GM18861 (cell line): ENCODE measurements around the gene NEK10.
"Not testable (repeated sequence)": the region's sequence is repeated elsewhere in the genome, so short reads cannot be mapped to it uniquely, and the experiment has no call there.

Source experiments
- ATAC-seq: cut with Tn5 transposase; IDR thresholded peaks from one replicate; pipeline ENCODE4 v1.9.1; 2021; ENCODE audit not compliant: unreplicated experiment

The NEK10 gene

GRCh38 chr3:27368831-27369607, at the start of gene NEK10:
TSS of gene NEK10 (minus strand) at chr3:27369383. CDS start at chr3:27352882, 16,501 bp downstream.
- ATAC-seq, result peak; percentile 100

- ATAC-seq, result no peak
Observed at GRCh38 chr3:27415202-27415601, 46.0 kb upstream of the NEK10 start.

DNA sequence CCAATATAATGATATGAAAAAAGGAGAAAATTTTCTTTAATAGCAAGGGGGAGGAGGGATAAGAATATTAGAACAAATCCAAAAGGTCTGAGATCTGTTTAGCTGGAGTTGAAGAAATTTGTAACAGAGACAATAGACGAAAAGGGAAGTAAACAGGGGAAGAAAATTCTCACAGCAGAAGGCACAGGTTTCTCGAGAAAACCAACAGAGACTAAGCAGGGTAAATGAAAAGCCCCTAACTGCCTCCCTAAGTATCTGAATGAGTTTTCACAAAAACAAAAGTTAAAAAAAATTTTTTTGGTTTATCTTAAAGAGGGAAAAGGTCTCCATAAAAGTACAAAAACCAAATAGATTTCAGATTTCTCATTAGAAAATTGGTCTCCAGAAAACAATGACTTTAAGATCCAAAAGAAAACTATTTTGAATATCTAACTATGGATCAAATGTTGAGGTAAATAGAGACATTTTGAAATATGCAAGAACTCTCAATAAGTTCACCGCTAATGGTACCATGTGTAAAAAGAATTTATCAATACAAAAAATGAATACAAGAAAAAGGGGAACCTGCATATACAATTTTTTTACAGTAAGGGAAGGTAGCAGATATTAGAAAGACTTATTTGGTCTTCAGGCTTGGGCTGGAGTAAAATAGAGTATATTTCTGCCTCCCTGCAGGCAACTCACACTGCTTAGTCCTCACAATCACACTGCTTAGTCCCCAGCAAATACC, 23.9 kb upstream of the NEK10 start:
- ATAC-seq, result peak; percentile 69

GRCh38 chr3:27392414-27392813, 23.2 kb upstream of the NEK10 start:
- ATAC-seq, result not testable (repeated sequence)

DNA sequence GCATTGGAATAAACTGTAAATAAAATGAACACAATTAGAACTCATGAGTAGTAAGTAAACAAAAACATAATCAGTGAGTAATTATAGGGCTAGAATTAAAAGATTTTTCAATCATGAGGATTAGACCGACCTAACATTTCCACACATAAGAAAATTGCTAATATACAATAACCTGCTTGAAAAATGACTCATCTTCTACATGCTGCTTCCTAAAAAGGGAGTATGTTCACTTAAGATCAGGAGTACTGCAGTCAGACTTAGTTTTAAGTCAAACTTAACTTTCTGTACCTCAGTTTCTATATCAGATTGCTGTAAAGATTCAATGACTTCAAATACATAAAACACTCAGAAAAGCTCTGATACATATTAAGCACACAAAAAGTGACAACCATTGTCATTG, 22.6 kb upstream of the NEK10 start:
- no peak for ATAC-seq

DNA sequence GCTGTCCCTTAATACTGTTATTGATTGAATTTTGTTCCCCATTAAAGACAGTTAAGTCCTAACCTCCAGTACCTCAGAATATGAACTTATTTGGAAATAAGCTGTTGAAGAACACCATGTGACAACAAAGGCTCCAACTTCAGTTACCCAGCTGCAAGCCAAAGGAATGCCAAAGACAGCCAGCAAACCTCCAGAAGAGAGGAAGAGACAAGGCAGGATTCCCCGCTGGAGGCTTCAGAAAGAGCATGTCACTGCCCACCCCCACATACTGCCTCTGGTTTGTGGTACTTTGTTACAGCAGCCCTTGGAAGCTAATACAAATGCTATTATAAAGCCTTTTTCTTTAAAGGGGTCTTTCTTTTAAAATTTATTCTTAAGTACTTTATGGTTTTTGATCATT, 18.4 kb upstream of the NEK10 start:
- no peak for ATAC-seq

GRCh38 chr3:27385504-27385903, 16.3 kb upstream of the NEK10 start:
- ATAC-seq, result no peak

DNA sequence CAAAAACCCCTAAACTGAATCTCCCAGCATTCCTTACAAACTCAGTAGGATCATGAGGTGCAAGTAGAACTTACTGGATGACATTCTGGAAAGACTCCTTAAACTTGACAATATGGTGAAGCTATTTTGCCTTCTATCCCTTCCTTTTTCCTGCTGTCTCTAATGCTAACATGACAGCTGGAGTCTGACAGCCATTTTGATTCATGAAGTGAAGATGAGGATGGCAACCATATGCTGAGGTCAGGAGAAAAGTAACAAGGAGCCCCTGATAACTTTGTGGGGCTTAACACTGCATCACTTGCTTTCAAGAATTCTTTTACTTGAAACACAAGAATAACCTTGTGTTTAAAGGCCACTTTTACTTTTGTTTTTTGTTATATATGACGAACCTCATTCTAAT, 15.0 kb upstream of the NEK10 start:
- no peak for ATAC-seq

DNA sequence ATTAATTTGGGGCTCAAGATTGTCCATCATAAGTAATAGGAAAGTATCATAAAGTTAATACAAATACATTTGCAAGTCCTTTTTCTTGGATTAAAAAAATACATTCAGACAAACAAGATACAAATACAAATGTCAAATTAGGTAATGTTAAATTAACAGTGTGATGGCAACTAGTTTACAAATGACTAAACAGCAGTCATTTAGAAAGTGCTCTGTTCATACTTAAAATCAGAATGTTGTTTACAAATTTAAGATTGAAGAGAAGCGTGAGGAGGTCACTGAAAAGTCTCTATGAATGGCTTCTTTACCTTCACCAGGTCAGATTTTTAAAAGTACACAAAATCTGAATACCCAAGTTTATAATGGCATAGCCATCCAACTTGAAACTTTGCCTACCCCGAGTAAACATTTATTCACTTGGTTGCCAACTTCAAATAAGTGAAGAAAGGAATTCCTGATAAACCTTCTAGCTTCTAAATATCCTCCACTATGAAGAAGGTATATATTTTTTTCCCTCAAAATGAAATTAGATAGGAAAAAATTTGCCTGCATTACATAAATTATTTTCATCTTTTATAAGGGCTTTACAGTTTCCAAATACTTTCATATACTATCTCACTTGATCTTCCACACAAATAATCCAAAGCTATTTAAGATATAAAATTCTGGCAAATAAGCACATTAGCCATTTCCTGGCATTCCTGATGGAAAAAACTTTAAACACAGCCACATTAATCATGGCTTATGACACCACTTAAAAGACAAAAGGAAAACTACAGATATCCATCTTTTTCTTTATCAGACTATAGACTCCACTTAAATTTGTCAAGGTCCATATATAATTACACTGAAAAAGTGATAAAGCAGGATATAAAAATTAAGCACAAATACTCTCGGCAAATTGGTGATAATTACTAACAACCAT, 11.5 kb upstream of the NEK10 start:
- ATAC-seq, result peak; percentile 54

- no peak for ATAC-seq
Observed at GRCh38 chr3:27378331-27378730, 9.1 kb upstream of the NEK10 start.

DNA sequence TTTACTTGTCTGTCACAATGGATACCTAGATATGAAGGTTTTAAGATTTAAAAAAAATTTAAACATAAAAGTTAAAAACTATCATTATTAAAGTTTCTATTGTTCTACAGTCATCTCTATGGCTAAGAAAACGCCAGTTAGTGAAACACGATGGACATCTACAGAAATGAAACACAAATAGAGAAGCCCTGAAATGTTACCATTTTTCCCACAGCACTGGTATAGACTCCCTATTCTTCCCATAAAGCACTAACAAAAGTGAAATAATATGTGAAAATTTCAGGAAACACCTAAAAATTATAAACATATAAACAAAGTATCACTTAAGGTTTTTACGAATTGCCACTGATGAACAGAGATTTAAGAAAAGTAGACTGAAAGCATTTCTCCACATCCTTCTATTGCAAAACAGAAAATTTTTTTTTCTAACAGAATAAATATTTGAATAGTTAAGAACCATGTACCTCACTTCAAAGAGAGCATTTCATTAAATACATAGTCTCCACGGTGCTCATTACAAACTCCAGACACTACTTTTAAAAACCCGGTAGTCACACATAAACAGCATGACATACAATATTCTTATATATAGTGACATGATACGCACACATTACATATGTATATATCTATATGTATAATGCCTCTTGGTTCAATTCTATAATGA, 7.1 kb upstream of the NEK10 start:
- ATAC-seq, result no peak

- no peak for ATAC-seq
Observed at GRCh38 chr3:27366062-27366591, 3.1 kb downstream of the NEK10 start.

DNA sequence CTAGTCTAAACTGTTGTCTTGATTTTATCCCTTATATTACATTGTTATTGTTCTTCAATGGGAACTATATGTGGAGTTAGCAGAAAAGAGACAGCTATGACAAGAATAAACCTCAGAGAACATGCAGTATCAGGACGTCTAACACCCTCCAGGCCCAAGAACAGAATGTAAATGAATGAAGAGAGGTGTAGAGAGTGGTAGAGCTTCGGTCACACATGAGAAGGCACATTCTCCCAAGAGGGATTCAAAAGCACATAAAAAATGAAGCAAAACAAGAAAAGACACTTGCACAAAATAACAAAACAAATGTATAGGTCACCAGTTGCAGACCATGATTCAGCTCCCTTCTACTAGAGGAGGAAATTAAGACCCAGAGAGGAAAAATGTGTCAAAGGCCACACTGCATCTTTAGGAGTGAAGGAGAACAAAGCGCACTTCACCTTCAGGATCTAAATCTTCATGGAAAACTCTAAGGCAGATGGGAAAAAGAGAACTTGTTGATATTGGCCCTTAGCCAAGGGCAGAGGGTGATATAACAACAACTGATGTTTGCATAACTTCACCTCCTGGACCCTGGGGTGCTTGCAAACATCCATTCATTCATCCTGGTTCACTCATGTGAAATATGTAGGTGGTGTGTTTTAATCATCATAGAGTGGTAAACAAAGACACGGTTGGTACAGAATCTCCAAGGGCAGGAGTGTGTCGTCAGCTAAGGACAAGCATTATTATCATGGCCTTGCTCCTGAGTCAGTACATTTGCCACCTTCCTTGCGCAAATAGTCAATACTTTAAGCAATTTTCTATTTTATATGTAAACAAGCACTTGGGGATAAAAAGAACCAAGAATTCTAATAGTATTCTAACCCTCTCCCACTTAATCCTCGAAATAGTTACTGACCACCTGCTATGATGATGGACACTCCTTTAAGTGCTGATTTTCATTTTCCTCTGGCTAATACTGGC, 8.8 kb downstream of the NEK10 start:
- ATAC-seq, result peak; percentile 55

DNA sequence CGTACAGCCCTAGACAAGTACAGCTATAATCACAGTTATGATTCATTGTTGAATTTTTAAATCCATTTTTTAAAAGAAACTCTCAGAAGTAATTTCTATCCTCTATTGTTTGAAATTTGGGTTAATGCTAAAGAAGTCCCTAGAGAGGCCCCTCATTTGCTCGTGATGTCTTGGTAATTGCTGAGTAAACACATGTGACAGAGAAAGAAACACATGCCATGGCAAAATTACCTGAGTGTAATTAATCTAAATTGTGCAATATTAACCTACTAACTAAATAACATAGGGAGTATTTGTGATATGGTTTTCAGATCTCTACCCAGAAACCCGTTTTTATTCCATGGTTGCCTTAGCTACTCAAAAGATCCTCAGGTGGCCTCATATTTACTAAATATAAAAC, 10.8 kb downstream of the NEK10 start:
- ATAC-seq, result no peak

- ATAC-seq, result peak; percentile 67
Observed at GRCh38 chr3:27357665-27358258, 11.4 kb downstream of the NEK10 start.

DNA sequence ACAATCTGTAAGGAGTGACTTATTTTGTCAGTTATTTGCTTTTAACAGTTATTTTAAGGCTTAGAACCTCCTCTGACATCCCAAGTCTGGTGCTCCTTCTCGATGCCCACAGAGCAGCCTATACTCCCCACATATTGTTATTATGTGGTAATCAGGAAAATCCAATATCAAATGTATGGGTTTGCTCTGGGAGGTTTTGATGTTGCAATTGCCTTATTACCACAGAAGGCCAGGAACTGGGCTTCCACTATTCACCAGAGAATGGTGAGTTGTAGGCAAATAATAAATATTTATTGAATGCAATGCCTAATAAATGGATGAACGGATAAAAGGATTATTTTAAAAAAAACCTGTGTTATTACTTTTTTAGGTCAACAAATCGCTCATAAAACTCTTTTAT, 12.2 kb downstream of the NEK10 start:
- ATAC-seq, result no peak

- ATAC-seq, result no peak
Observed at GRCh38 chr3:27354588-27355203, 14.5 kb downstream of the NEK10 start.

DNA sequence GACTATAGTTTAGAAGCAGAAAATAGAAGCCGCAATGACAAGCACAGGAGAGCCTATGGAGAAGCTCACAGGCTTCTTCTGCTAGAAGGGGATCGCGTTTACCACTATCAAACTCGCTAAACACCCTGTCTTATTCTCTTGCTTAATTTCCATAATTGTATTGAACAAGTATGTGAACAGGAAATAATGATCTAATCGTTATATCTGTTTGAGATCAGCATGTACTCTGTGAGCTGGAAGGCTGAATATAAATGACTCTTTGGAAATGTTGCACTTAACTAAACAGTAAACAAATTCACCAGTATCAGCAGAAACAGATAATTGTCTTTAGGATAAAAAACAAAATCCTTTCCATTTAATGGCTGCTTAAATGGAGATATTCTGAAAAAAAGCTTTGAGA, 15.0 kb downstream of the NEK10 start:
- ATAC-seq, result no peak

DNA sequence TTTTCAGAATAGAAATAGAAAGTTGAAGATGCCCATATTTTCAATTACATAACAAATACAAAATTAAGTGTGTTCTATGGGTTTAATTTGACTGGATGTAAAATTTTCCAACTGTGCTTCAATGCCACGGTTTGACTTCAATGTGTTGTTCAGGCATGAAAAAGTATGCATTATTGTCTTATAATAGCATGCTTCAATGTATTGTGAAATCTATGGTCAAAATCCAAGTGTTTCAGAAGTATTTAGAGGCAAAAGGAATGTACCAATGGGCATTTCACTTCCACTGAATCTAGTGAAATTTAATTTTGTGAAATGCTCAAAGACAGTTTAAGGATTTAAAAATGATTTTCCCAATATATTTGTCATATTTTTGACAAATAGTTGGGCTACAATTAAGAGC, 16.0 kb downstream of the NEK10 start:
- no peak for ATAC-seq
